ENCODE data around the gene LUC7L2. TPM values are rescaled to one million over a fixed set of nuclear protein-coding genes. Genes with fewer than 3 reads are reported as not detected.

The LUC7L2 gene
- total and polyA plus RNA-seq, 2 of the 8 experiments (the other 6 are each of a cell fraction or from before 2014, with no cell fraction given) = 22.9 to 67.8 TPM

DNA sequence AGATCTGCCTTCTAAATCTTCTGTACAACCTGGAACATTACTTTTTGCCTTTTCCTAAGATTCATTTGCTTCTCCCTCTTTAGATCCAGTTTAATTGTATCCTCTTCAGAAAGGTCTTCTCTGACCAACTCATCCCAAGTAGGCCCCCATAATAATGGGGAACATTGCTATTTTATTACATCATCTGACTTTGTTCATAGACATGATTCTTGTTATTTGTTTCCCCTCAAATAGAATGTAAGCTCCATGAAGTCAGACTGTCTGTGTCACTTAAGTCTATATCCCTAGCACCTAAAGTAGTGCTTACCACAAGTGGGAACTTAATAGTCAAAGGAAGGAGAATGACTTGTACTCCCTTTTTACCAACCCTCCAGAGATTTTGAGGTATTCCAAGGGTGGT is 37.5 kb downstream of the LUC7L2 start:
- no peak overlapping the region for H3K56ac ChIP-seq (replicated peaks; ENCODE audit: insufficient read length, low read depth, low read length)
- ChIA-PET CTCF (ENCODE audit: partially characterized antibody) (no interaction called here), POLR2A (ENCODE audit: partially characterized antibody) (interaction anchor here (1.5 kb wide), 1 partner anchor 37 kb away, joined by 4 read pairs; the partner anchor contains the start of gene LUC7L2)
- no peak overlapping the region for H2BK120ac ChIP-seq (replicated peaks; ENCODE audit: low read depth, low read length)
- H2BK15ac ChIP-seq (ENCODE audit: low read length) = no peak overlapping the region
- no peak overlapping the region for H3K14ac ChIP-seq (ENCODE audit: insufficient read length)
- no peak for DNase-seq (ENCODE audit: low read depth in 1 of 2, low spot score in 2 of 2)
- H3K9me3 ChIP-seq (ENCODE audit: insufficient read depth in 2 of 2, low read depth in 1 of 2, low read length in 1 of 2) = no peaks in the 10 kb centered on the region
- no peak overlapping the region for H4K8ac ChIP-seq (ENCODE audit: extremely low read depth, insufficient read depth, low read length)
- H3K23me2 ChIP-seq (ENCODE audit: low read depth, low read length) = no peaks in the 10 kb centered on the region
- peaks cover 2 to 3% of the 10 kb centered on the region in 2 experiments for H4K20me1 ChIP-seq (replicated peaks in 1 of 2; ENCODE audit: control insufficient read depth in 1 of 2, insufficient read depth in 2 of 2, low read length in 2 of 2)
- no peak overlapping the region for H2AFZ ChIP-seq (ENCODE audit: low read length)
- H3K36me3 ChIP-seq (ENCODE audit: control insufficient read depth in 2 of 4, insufficient read depth in 4 of 4, low read length in 3 of 4) = peaks cover 0 to 39% (median 4%) of the 10 kb centered on the region in 4 experiments; a peak in 2 of 8 replicates
- no peak for TF ChIP-seq HDAC2 (IDR thresholded peaks at IDR 0.05; ENCODE audit: borderline replicate concordance in 1 of 2, low read depth in 2 of 2, low read length in 2 of 2)
- no peak for TF ChIP-seq RNF2 (IDR thresholded peaks at IDR 0.05; ENCODE audit: borderline replicate concordance, low read depth, low read length, missing control alignments, poor library complexity, severe bottlenecking)
- TF ChIP-seq CHD1 (IDR thresholded peaks at IDR 0.05; ENCODE audit: low read depth, low read length) = no peak
- no peak for TF ChIP-seq CTBP2 (IDR thresholded peaks at IDR 0.05; ENCODE audit: borderline replicate concordance, insufficient read depth, insufficient read length, low read length)
- no peak for TF ChIP-seq SP1 (IDR thresholded peaks at IDR 0.05; ENCODE audit: low read depth, low read length)
- TF ChIP-seq TCF12 (IDR thresholded peaks at IDR 0.05; ENCODE audit: low read depth, low read length) = no peak
- no peaks in the 10 kb centered on the region for H3K27me3 ChIP-seq (replicated peaks in 1 of 4; ENCODE audit: control insufficient read depth in 3 of 4, extremely low read depth in 1 of 4, insufficient read depth in 3 of 4, low read length in 3 of 4)
- H3K23ac ChIP-seq (ENCODE audit: insufficient read length) = no peak overlapping the region
- H2BK12ac ChIP-seq (ENCODE audit: low read depth, low read length) = no peak overlapping the region
- H3K18ac ChIP-seq (ENCODE audit: extremely low read depth, low read length) = no peak overlapping the region
- no peak overlapping the region for H3K27ac ChIP-seq (ENCODE audit: low read depth, low read length)
- FAIRE-seq = no peak
- H3K4me2 ChIP-seq (ENCODE audit: insufficient read depth in 1 of 2, low read depth in 2 of 2, low read length in 2 of 2) = no peak overlapping the region
- no peaks in the 10 kb centered on the region for H3K4me1 ChIP-seq (replicated peaks in 1 of 4; ENCODE audit: control insufficient read depth in 3 of 4, insufficient read depth in 4 of 4, low read length in 3 of 4)
- no peak overlapping the region for H2BK20ac ChIP-seq (ENCODE audit: low read length)
- no peak overlapping the region for H4K5ac ChIP-seq (ENCODE audit: insufficient read length, low read depth, low read length)
- H3K4me3 ChIP-seq (ENCODE audit: extremely low read depth in 1 of 4, insufficient read depth in 2 of 4, low read depth in 3 of 4, low read length in 4 of 4) = no peak overlapping the region
- peaks cover 0 to 43% of the 10 kb centered on the region in 2 experiments; a peak in 2 of 4 replicates for H3K79me2 ChIP-seq (ENCODE audit: control insufficient read depth in 1 of 2, insufficient read depth in 2 of 2, low read length in 2 of 2)
- no peak overlapping the region for H2BK5ac ChIP-seq (ENCODE audit: low read depth, low read length)
- H2AK5ac ChIP-seq (ENCODE audit: low read depth, low read length) = no peak overlapping the region
- H3K4ac ChIP-seq (replicated peaks; ENCODE audit: insufficient read length, low read depth, low read length) = no peak overlapping the region
- no peak overlapping the region for H4K91ac ChIP-seq (replicated peaks; ENCODE audit: insufficient read length, low read length)
- H3K79me1 ChIP-seq (ENCODE audit: low read depth, low read length) = no peaks in the 10 kb centered on the region
- no peak overlapping the region for H3K9ac ChIP-seq (replicated peaks in 1 of 4; ENCODE audit: extremely low read depth in 1 of 4, low read depth in 3 of 4, low read length in 3 of 4)

Data from H1 (cell line).